ENCODE measurements around the gene SEC14L2. TPM values are rescaled to one million over a fixed set of nuclear protein-coding genes. Genes with fewer than 3 reads are reported as not detected.

Gene SEC14L2
- total RNA-seq, 1 donor from 2014 or later, result 5.7 TPM

DNA sequence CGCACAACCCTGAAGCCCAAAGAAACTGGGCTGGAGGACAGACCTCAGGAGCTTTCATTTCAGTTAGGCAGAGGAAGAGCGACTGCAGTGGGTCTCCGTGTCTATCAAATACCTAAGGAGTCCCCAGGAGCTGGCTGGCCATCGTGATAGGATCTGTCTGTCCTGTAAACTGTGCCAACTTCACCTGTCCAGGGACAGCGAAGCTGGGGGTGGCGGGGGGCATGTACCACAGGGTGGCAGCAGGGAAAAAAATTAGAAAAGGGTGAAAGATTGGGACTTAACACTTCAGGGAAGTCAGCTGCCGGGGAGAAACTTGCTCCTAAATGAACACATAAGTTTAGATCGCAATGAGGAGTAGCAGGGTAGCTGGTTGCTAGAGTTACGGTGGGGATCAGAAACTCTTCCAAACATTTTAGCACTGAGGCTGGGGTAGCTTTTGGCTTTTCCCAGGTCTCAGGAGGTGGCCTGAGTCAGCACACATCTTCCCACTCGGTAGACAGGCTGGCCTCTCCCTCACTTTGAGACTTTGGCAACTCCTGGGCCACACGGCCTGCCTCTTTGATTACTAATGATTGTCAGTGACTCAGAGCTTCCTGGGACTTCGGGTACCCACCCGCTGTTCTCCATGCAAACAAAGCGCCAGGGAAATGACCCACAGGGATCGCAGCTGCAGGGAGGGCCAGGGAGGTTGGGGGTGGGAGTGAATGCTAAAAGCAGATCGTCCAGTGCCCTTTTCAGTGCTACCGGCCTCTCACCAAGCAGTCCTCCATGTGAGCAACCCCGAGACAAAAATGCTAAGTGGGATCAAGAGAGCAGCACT is 25.9 kb downstream of the SEC14L2 start:
- H3K27ac Mint-ChIP-seq, result peak overlapping the region; percentile 98
- H3K4me3 ChIP-seq, result peak overlapping the region; percentile 55
- peak overlapping the region; percentile 80 for H3K27ac ChIP-seq
- peaks cover 14% of the 10 kb centered on the region for H3K36me3 Mint-ChIP-seq
- no peak overlapping the region for H2AFZ ChIP-seq (replicated peaks)
- H3K4me1 ChIP-seq, result peaks cover 10% of the 10 kb centered on the region
- peak overlapping the region; percentile 20 for H3K9ac ChIP-seq
- peaks cover 11% of the 10 kb centered on the region for H4K20me1 ChIP-seq (ENCODE audit: low read depth)
- H3K27me3 Mint-ChIP-seq (ENCODE audit: insufficient read depth, low read depth), result peaks cover 5% of the 10 kb centered on the region
- H3K4me2 ChIP-seq, result peak overlapping the region; percentile 81
- DNase-seq (ENCODE audit: low spot score), result peak; percentile 76
- no peaks in the 10 kb centered on the region for H3K79me2 ChIP-seq (ENCODE audit: low read depth)
- peaks cover 53% of the 10 kb centered on the region for H3K4me1 Mint-ChIP-seq
- H3K9me3 ChIP-seq (ENCODE audit: low read depth), result no peaks in the 10 kb centered on the region
- no peaks in the 10 kb centered on the region for H3K36me3 ChIP-seq
- H3K9me3 Mint-ChIP-seq, result no peaks in the 10 kb centered on the region
- TF ChIP-seq, protein P1, sequence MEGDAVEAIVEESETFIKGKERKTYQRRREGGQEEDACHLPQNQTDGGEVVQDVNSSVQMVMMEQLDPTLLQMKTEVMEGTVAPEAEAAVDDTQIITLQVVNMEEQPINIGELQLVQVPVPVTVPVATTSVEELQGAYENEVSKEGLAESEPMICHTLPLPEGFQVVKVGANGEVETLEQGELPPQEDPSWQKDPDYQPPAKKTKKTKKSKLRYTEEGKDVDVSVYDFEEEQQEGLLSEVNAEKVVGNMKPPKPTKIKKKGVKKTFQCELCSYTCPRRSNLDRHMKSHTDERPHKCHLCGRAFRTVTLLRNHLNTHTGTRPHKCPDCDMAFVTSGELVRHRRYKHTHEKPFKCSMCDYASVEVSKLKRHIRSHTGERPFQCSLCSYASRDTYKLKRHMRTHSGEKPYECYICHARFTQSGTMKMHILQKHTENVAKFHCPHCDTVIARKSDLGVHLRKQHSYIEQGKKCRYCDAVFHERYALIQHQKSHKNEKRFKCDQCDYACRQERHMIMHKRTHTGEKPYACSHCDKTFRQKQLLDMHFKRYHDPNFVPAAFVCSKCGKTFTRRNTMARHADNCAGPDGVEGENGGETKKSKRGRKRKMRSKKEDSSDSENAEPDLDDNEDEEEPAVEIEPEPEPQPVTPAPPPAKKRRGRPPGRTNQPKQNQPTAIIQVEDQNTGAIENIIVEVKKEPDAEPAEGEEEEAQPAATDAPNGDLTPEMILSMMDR (IDR thresholded peaks at IDR 0.05), result no peak
- TF ChIP-seq EZH2phosphoT487 (IDR thresholded peaks at IDR 0.05), result no peak
- peaks cover 41% of the 10 kb centered on the region for H3F3A ChIP-seq (ENCODE audit: low read depth)
- peak overlapping the region; percentile 96 for H3K4me3 Mint-ChIP-seq
- no peaks in the 10 kb centered on the region for H3K27me3 ChIP-seq

DNA sequence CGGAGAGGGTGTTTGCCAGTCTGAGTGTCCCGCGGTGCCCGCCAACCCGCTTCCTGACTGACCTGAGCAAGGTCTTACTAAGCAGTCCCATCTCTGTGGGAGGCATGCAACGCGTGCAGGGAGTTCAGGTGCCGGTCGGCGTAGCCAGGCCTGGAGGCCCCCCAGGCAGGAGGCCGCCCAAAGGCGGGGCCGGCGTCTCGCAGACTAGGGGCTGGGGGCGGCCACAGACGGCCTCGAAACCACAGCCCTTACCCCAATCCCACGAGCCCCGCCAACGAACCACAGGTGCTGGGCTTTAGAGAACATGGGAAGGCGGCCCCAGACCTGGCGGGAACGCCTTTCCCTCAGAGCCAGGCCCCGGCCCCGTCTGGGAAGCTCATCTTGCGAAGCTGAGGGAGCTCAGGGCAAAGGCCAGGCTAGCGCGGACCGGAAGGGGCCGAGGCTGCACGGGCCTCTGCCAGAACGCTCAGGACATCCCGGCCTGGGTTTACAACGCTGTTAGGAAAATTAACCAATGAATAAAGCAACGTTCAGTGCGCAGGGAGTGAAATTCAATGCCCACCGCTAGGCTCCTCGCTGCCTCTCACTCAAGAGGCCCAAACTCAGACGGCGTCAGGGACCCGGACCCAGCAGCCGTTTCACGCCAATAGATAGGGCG is 26.6 kb downstream of the SEC14L2 start:
- no peak for DNase-seq (ENCODE audit: low spot score)
- H3K9me3 ChIP-seq (ENCODE audit: low read depth), result no peaks in the 10 kb centered on the region
- H3K9ac ChIP-seq, result peak overlapping the region; percentile 20
- H3K4me3 ChIP-seq, result peak overlapping the region; percentile 55
- peaks cover 41% of the 10 kb centered on the region for H3F3A ChIP-seq (ENCODE audit: low read depth)
- peak overlapping the region; percentile 81 for H3K4me2 ChIP-seq
- Mint-ChIP-seq H3K9me3 (no peaks in the 10 kb centered on the region), H3K27ac (peak overlapping the region; percentile 98), H3K4me1 (peaks cover 53% of the 10 kb centered on the region), H3K27me3 (ENCODE audit: insufficient read depth, low read depth) (peaks cover 5% of the 10 kb centered on the region), H3K36me3 (peaks cover 10% of the 10 kb centered on the region), H3K4me3 (peak overlapping the region; percentile 96)
- H3K27me3 ChIP-seq, result no peaks in the 10 kb centered on the region
- peak overlapping the region; percentile 80 for H3K27ac ChIP-seq
- TF ChIP-seq, protein P1 (IDR thresholded peaks at IDR 0.05), result peak; percentile 18
- no peak for TF ChIP-seq EZH2 (IDR thresholded peaks at IDR 0.05)
- peaks cover 10% of the 10 kb centered on the region for H3K4me1 ChIP-seq
- H4K20me1 ChIP-seq (ENCODE audit: low read depth), result peaks cover 11% of the 10 kb centered on the region
- no peaks in the 10 kb centered on the region for H3K79me2 ChIP-seq (ENCODE audit: low read depth)
- H2AFZ ChIP-seq (replicated peaks), result peak overlapping the region; percentile 17
- H3K36me3 ChIP-seq, result no peaks in the 10 kb centered on the region

GRCh38 chr22:30423959-30424533 is 27.2 kb downstream of the SEC14L2 start:
- H3K36me3 Mint-ChIP-seq, result peaks cover 10% of the 10 kb centered on the region
- peaks cover 53% of the 10 kb centered on the region for H3K4me1 Mint-ChIP-seq
- peak overlapping the region; percentile 96 for H3K4me3 Mint-ChIP-seq
- Histone ChIP-seq H3K27me3 (no peaks in the 10 kb centered on the region), H2AFZ (replicated peaks) (peak overlapping the region; percentile 64), H3K9ac (no peak overlapping the region), H3K9me3 (ENCODE audit: low read depth) (no peaks in the 10 kb centered on the region), H4K20me1 (ENCODE audit: low read depth) (peaks cover 11% of the 10 kb centered on the region), H3F3A (ENCODE audit: low read depth) (peaks cover 41% of the 10 kb centered on the region), H3K4me2 (peak overlapping the region; percentile 85), H3K79me2 (ENCODE audit: low read depth) (no peaks in the 10 kb centered on the region), H3K36me3 (no peaks in the 10 kb centered on the region), H3K27ac (peak overlapping the region; percentile 80), H3K4me3 (peak overlapping the region; percentile 55), H3K4me1 (peaks cover 10% of the 10 kb centered on the region)
- peak overlapping the region; percentile 93 for H3K27ac Mint-ChIP-seq
- TF ChIP-seq EZH2phosphoT487 (IDR thresholded peaks at IDR 0.05), result no peak
- no peak for TF ChIP-seq EZH2 (IDR thresholded peaks at IDR 0.05)
- TF ChIP-seq, protein P1 (IDR thresholded peaks at IDR 0.05), result no peak
- H3K9me3 Mint-ChIP-seq, result no peaks in the 10 kb centered on the region
- peaks cover 5% of the 10 kb centered on the region for H3K27me3 Mint-ChIP-seq (ENCODE audit: insufficient read depth, low read depth)
- peak; percentile 100 for DNase-seq (ENCODE audit: low spot score)
